Measurements from ENCODE around the gene GOLGA6L10. TPM values are rescaled to one million over a fixed set of nuclear protein-coding genes. Genes with fewer than 3 reads are reported as not detected.
"Not testable (repeated sequence)": the region's sequence is repeated elsewhere in the genome, so short reads cannot be mapped to it uniquely, and the experiment has no call there.

GOLGA6L10 gene
- polyA plus RNA-seq, 10 donors, result 0.43 to 4.6 (median 1.4) TPM

GRCh38 chr15:82299511-82299914, 49.8 kb downstream of the GOLGA6L10 start:
- not testable (repeated sequence) for DNase-seq

- no peak for DNase-seq
Observed at GRCh38 chr15:82298520-82298919, 50.8 kb downstream of the GOLGA6L10 start.

GRCh38 chr15:82298032-82298431, 51.2 kb downstream of the GOLGA6L10 start:
- no peak for DNase-seq

DNA sequence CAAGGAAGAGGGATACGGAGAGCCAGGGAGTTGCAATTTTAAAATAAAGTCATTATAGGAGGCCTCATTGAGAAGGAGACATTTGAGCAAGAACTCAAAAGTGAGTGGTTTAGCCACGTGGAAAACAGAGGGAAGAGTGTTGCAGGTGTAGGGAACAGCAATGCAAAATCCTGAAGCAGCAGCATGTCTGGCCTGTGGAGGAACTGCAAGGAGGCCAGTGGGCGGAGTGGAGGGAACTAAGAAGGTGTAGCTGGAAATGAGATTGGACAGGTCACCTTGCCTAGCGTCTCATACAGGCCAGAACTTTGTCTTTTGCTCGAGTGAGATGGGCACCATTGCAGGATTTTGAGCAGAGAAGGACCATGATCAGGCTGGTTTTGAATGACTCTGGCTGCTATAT, 51.7 kb downstream of the GOLGA6L10 start:
- DNase-seq, result no peak

DNA sequence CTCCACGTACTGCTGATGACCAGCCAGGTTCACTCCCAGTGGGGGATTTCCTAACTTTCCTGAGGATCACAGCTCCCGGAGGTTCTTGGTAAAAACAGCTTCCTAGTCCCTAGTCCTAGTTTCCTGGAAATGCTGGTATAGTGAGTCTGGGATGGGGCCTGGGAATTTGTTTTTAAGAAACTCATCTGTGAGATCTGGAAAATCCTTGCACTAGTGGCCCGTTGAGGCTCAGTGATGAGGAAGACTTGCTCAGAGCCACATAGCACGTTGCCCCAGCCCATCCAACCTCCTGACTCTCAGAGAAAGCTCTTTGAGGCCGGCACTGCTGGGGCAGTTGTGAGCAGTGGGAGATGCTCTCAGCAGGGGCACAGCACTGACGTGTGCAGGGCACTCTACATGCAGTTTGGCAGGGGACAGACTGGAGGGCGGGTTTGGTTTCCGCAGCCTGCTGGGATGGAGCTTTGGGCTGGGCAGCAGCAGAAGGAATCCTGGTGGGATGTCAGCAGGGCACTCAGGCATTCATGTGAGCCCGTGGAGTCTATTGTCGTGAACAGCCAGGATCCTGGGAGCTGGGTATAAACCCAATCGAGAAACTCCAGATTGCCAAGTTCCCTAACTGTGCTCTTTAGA, 55.1 kb downstream of the GOLGA6L10 start:
- no peak for DNase-seq

DNA sequence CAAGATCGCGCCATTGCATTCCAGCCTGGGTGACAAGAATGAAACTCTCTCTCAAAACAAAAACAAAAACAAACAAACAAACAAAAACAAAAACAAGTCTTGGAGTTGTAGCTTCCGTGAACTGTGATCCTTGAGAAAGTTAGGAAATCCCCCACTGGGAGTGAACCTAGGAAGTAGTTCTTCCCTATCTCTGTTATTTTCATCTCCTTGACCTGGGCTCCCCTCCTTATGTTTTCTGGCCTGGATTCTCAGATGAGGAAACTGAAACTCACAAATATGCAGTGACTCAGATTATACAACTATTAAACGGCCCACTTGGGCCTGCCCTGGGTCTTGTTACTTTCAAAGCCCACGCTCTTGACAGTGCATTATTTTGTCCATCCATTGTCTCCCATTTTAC, 57.0 kb downstream of the GOLGA6L10 start:
- DNase-seq, result no peak

Other genes starting within 250 kb of the GOLGA6L10 start
- 10 to 100 TPM; 10.8 to 16.3 (median 12.9) TPM for gene EFL1, start 86.7 kb downstream of the GOLGA6L10 start, polyA plus RNA-seq (ENCODE audit: insufficient read length in 10 of 10)
- gene SAXO2, start 86.7 kb downstream of the GOLGA6L10 start, polyA plus RNA-seq (ENCODE audit: insufficient read length in 10 of 10), result 1 to 10 TPM in 9 of 10 donors, under 1 TPM in 1; 0.99 to 4.8 (median 2.0) TPM
- gene GOLGA6L9, start 80.3 kb upstream of the GOLGA6L10 start, polyA plus RNA-seq (ENCODE audit: insufficient read length in 10 of 10), result 1 to 10 TPM in 9 of 10 donors, under 1 TPM in 1; 0.70 to 7.1 (median 2.2) TPM
- 1,000 to 10,000 TPM; 2,023 to 3,447 (median 2,861) TPM for gene RPS17, start 191.0 kb upstream of the GOLGA6L10 start, polyA plus RNA-seq (ENCODE audit: insufficient read length in 10 of 10)

Measured in muscle of back (tissue), 11 donors.